NCI-H2196 treated with DMSO at 0.1 percent for 48 hours (cell line): ENCODE measurements around the gene CUL1.

ENCODE experiments used
- DNase-seq: peaks from one replicate; lab custom pipeline; 2025; ENCODE audit not compliant: unreplicated experiment; lab: John Stamatoyannopoulos, UW

CUL1 gene

DNA sequence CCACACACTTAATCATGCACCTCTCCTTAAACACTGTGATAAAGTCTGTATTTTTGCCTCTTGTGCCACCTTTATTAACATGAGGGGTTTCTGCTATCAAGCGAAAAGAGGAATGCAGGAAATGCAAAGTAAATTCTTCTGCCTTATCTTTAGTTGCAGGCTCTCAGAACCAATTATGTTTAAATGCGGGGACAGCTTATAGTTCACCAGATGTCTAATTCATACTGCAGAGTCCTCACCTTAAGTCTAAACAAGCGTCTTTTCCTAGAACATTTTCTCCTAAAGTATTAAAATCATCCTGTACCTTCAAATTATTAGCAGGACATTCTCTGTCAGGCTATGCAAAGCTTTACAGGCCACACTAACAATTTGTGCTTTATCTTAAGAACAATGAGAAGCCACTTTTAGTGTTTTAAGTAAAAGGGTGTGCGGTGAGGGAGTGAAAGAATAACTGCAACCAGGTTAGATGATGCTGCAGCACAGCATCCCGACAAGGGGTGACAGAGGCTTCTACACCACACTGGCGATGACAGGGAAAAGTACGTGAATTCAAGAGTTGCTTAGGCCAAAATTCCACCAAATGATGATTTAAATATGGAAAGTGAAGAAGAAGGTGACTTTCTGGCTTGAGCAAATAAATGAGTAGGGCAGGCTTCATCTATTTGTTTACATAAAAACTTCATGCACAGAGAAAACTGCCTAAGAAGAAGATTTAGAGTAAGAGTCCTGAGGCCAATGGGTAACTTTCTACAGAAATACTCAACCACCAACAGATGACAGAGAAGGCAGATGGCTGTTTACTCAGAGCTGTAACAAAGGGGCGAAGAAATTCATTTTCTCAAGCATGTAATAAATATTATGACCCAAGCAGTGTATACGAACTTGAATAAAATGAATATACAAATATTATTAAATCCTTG is 149.4 kb downstream of the CUL1 start:
- DNase-seq: no peak

DNA sequence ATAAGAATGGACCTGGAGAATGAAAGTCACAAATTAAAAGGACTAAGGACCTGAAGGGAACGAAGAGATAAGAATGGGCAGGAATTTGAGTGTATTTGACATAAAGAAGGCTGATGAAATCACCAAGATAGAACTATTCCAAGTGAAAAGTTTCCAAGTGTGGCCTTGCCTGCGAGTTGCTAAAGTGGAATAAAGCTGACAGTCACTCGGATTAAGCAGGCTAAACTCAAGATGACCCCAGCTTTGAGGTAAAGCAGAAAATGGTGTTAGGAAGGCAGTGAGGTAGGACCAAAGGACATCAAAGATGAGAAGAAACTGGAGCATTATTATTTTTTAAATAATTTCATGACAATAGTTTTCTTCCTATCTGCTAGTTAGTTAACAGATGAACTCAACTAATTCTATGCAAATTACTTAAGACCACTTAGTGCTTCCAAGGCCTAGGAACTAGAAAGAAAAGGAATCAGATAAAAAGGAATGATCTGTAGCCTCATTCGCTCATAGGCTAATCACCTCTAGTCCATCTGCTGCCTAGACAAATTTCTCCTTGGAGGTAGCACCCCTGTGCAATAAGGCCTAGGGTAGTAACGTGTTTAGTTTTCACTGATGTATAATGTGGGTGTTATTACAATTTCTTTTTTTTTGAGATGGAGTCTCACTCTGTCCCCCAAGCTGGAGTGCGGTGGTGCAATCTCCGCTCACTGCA is 150.8 kb downstream of the CUL1 start:
- no peak for DNase-seq

DNA sequence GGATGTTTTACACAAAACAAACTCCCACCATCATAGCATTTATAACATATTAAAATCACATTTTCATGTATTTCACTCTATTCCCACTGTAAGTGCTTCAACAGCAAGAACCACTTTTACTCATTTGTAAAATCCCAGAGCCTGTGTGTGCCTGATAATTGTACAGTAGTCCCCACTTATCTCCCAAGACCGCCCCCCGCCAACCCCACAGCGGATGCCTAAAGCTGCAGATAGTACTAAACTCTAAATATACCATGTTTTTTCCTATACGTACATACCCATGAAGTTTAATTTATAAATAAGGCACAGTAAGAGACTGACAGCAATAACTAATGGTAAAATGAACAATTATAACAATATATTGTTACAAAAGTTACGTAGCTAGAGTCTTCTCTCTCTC is 151.9 kb downstream of the CUL1 start:
- DNase-seq: no peak
